HG02870 (cell line): Measurements from ENCODE around the gene CROCC.
"Not testable (repeated sequence)": the region's sequence is repeated elsewhere in the genome, so short reads cannot be mapped to it uniquely, and the experiment has no call there.

Experiments used
- ATAC-seq: cut with Tn5 transposase; IDR thresholded peaks from one replicate; pipeline ENCODE4 v1.9.1; 2021; ENCODE audit warnings: mild to moderate bottlenecking, moderate library complexity; ENCODE audit not compliant: unreplicated experiment

Gene CROCC

GRCh38 chr1:16913833-16914662 is 7.7 kb upstream of the CROCC start:
- ATAC-seq, result no peak

GRCh38 chr1:16914928-16915626 is 6.7 kb upstream of the CROCC start:
- ATAC-seq, result not testable (repeated sequence)

- ATAC-seq, result no peak
Observed at GRCh38 chr1:16915627-16915973, 6.1 kb upstream of the CROCC start.

- not testable (repeated sequence) for ATAC-seq
Observed at GRCh38 chr1:16916036-16916880, 5.5 kb upstream of the CROCC start.

GRCh38 chr1:16918371-16918770 is 3.4 kb upstream of the CROCC start:
- no peak for ATAC-seq

- ATAC-seq, result not testable (repeated sequence)
Observed at GRCh38 chr1:16918936-16919665, 2.6 kb upstream of the CROCC start.

- ATAC-seq, result no peak
Observed at GRCh38 chr1:16920951-16921350, 780 bp upstream of the CROCC start.

- no peak for ATAC-seq
Observed at GRCh38 chr1:16922466-16922865, 735 bp downstream of the CROCC start.

- ATAC-seq, result no peak
Observed at GRCh38 chr1:16922885-16923431, 1.2 kb downstream of the CROCC start.

GRCh38 chr1:16924216-16924918 is 2.6 kb downstream of the CROCC start:
- no peak for ATAC-seq

GRCh38 chr1:16924919-16925477 is 3.3 kb downstream of the CROCC start:
- ATAC-seq, result no peak

GRCh38 chr1:16925635-16926490 is 4.1 kb downstream of the CROCC start:
- ATAC-seq, result no peak

- ATAC-seq, result no peak
Observed at GRCh38 chr1:16926491-16927073, 4.9 kb downstream of the CROCC start.

- no peak for ATAC-seq
Observed at GRCh38 chr1:16927256-16927655, 5.5 kb downstream of the CROCC start.

- no peak for ATAC-seq
Observed at GRCh38 chr1:16927711-16928485, 6.2 kb downstream of the CROCC start.

GRCh38 chr1:16929146-16930041 is 7.7 kb downstream of the CROCC start:
- not testable (repeated sequence) for ATAC-seq
